Measurements from ENCODE around the gene MED12. TPM values are rescaled to one million over a fixed set of nuclear protein-coding genes. Genes with fewer than 3 reads are reported as not detected.

MED12 gene
- total RNA-seq, 1 experiment from 2014 or later = 44.1 TPM

DNA sequence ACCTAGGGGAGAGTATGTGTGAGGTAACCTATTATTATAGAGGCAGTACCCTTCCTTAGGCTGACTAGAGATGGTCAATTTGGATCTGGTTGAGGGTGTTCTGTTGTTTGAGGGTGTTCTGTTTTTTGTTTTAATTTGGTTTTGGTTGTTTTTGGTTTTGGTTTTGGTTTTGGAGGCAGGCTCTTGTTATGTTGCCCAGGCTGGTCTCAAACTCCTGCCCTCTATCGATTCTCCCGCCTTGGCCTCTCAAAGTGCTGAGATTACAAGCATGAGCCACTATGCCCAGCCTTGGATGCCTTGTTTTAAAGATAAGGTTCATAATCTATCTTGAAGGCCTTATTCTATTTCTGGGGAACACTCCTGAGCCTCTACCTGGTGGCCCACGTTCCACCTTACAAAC is 12.8 kb upstream of the MED12 start:
- no peaks in the 10 kb centered on the region for H3K27me3 Mint-ChIP-seq (ENCODE audit: insufficient read depth, unreplicated experiment)
- CTCF ChIA-PET = interaction anchor here (0.6 kb wide), 1 partner anchor 313 kb away, joined by 3 read pairs; no protein-coding TSS in a partner anchor
- intact Hi-C loops (cut with micrococcal nuclease; ENCODE audit: unreplicated experiment) = no loop called here
- H3K4me3 Mint-ChIP-seq (ENCODE audit: unreplicated experiment) = no peak overlapping the region
- TF ChIP-seq, protein P1, sequence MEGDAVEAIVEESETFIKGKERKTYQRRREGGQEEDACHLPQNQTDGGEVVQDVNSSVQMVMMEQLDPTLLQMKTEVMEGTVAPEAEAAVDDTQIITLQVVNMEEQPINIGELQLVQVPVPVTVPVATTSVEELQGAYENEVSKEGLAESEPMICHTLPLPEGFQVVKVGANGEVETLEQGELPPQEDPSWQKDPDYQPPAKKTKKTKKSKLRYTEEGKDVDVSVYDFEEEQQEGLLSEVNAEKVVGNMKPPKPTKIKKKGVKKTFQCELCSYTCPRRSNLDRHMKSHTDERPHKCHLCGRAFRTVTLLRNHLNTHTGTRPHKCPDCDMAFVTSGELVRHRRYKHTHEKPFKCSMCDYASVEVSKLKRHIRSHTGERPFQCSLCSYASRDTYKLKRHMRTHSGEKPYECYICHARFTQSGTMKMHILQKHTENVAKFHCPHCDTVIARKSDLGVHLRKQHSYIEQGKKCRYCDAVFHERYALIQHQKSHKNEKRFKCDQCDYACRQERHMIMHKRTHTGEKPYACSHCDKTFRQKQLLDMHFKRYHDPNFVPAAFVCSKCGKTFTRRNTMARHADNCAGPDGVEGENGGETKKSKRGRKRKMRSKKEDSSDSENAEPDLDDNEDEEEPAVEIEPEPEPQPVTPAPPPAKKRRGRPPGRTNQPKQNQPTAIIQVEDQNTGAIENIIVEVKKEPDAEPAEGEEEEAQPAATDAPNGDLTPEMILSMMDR (IDR thresholded peaks at IDR 0.05; ENCODE audit: insufficient read depth in 1 of 2, low read depth in 1 of 2, low read length in 1 of 2, severe bottlenecking in 1 of 2, unreplicated experiment in 1 of 2) = no peak
- peaks cover 13% of the 10 kb centered on the region for H3K4me1 Mint-ChIP-seq (ENCODE audit: low read depth, unreplicated experiment)
- Histone ChIP-seq H3K4me1 (peaks cover 9% of the 10 kb centered on the region), H3K27me3 (replicated peaks; ENCODE audit: control insufficient read depth, insufficient read depth, low read length) (no peaks in the 10 kb centered on the region), H3K4me3 (ENCODE audit: low read depth, low read length) (no peak overlapping the region), H3K36me3 (ENCODE audit: control insufficient read depth, insufficient read depth, low read length) (no peaks in the 10 kb centered on the region), H3K9me3 (no peaks in the 10 kb centered on the region)
- POLR2A ChIA-PET = no interaction called here
- H3K9me3 Mint-ChIP-seq (ENCODE audit: unreplicated experiment) = no peaks in the 10 kb centered on the region
- peaks cover 6% of the 10 kb centered on the region for H3K36me3 Mint-ChIP-seq (ENCODE audit: insufficient read depth, unreplicated experiment)
- no TSS peak for BruUV-seq (replicated peaks)
- H3K27ac Mint-ChIP-seq (ENCODE audit: unreplicated experiment) = no peak overlapping the region
- DNase-seq = no peak

DNA sequence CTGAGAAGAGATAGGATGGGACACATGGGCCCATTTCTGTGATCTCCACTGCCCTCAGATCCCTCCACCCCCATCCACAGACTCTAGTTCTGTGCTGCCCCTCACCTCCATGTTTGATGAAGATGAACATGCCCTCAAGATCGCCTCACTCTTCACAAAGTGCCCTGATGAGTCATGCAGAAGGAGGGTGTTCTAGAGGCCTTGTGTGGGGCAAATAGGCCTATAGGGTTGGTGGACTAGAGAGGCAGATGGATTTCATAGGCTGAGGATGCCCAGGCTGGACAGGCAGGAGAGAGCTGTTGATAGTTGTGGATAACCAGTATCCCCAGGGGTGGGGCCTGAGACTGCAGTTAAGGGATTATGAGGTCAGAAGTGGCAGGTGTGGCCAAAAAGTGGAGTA is 12.0 kb upstream of the MED12 start, which contains the start of gene CXorf65:
Gene CXorf65 (minus strand): TSS at position 314 of the 400 bp plus-strand sequence. CDS start 184 bp downstream, at position 130.
- Histone ChIP-seq H3K9me3 (no peaks in the 10 kb centered on the region), H3K4me1 (peaks cover 9% of the 10 kb centered on the region), H3K36me3 (ENCODE audit: control insufficient read depth, insufficient read depth, low read length) (no peaks in the 10 kb centered on the region), H3K27me3 (replicated peaks; ENCODE audit: control insufficient read depth, insufficient read depth, low read length) (no peaks in the 10 kb centered on the region), H3K4me3 (ENCODE audit: low read depth, low read length) (no peak within 1 kb of the TSS)
- no peak within 1 kb of the TSS for H3K27ac Mint-ChIP-seq (ENCODE audit: unreplicated experiment)
- TF ChIP-seq, protein P1 (IDR thresholded peaks at IDR 0.05; ENCODE audit: insufficient read depth in 1 of 2, low read depth in 1 of 2, low read length in 1 of 2, severe bottlenecking in 1 of 2, unreplicated experiment in 1 of 2) = no peak
- H3K27me3 Mint-ChIP-seq (ENCODE audit: insufficient read depth, unreplicated experiment) = no peaks in the 10 kb centered on the region
- CTCF ChIA-PET = interaction anchor here (0.6 kb wide), 1 partner anchor 552 kb away, joined by 3 read pairs; no protein-coding TSS in a partner anchor
- H3K4me1 Mint-ChIP-seq (ENCODE audit: low read depth, unreplicated experiment) = peaks cover 20% of the 10 kb centered on the region
- POLR2A ChIA-PET = no interaction called here
- H3K4me3 Mint-ChIP-seq (ENCODE audit: unreplicated experiment) = no peak within 1 kb of the TSS
- H3K9me3 Mint-ChIP-seq (ENCODE audit: unreplicated experiment) = no peaks in the 10 kb centered on the region
- no TSS peak for BruUV-seq (replicated peaks)
- intact Hi-C loops (cut with micrococcal nuclease; ENCODE audit: unreplicated experiment) = no loop called here
- H3K36me3 Mint-ChIP-seq (ENCODE audit: insufficient read depth, unreplicated experiment) = peaks cover 6% of the 10 kb centered on the region
- DNase-seq = no peak

DNA sequence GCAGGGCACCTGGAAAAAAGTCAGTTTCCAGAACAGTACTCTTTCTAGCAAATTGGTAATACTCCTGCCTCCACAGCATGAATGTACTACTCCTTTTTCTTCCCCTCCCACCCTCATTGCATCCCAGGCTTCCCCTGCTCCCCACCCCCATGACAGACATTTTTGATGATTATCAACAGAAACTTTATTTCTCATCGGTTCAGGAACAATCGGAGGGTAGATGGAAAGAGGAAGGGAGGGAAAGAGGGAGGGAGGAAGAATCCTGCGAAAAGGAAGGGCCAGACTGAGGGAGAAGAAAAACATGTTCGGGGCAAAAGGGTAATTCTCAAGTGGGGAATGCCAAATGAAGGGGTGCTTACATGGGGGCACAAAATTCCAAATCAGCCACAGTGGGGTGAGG is 11.2 kb upstream of the MED12 start:
- Mint-ChIP-seq H3K4me3 (ENCODE audit: unreplicated experiment) (no peak overlapping the region), H3K4me1 (ENCODE audit: low read depth, unreplicated experiment) (peaks cover 28% of the 10 kb centered on the region), H3K27me3 (ENCODE audit: insufficient read depth, unreplicated experiment) (no peaks in the 10 kb centered on the region), H3K36me3 (ENCODE audit: insufficient read depth, unreplicated experiment) (peaks cover 6% of the 10 kb centered on the region), H3K27ac (ENCODE audit: unreplicated experiment) (no peak overlapping the region), H3K9me3 (ENCODE audit: unreplicated experiment) (no peaks in the 10 kb centered on the region)
- ChIA-PET POLR2A (interaction anchor here (0.5 kb wide), 1 partner anchor 11 kb away, joined by 4 read pairs; the partner anchor contains the start of gene MED12), CTCF (no interaction called here)
- H3K4me3 ChIP-seq (ENCODE audit: low read depth, low read length) = no peak overlapping the region
- H3K4me1 ChIP-seq = peaks cover 9% of the 10 kb centered on the region
- TF ChIP-seq, protein P1 (IDR thresholded peaks at IDR 0.05; ENCODE audit: insufficient read depth in 1 of 2, low read depth in 1 of 2, low read length in 1 of 2, severe bottlenecking in 1 of 2, unreplicated experiment in 1 of 2) = no peak
- no peak for DNase-seq
- no peaks in the 10 kb centered on the region for H3K27me3 ChIP-seq (replicated peaks; ENCODE audit: control insufficient read depth, insufficient read depth, low read length)
- H3K9me3 ChIP-seq = no peaks in the 10 kb centered on the region
- no TSS peak for BruUV-seq (replicated peaks)
- no peaks in the 10 kb centered on the region for H3K36me3 ChIP-seq (ENCODE audit: control insufficient read depth, insufficient read depth, low read length)
- intact Hi-C loops (cut with micrococcal nuclease; ENCODE audit: unreplicated experiment) = no loop called here

Data from Caco-2 (cell line).